Neutrophil (primary cell): ENCODE measurements around the gene TMCC2.

Experiments used
- H3K27ac ChIP-seq: fragments of 200-600 bp; sonication (generic); 2 replicates; pipeline ENCODE4 v1.5.1; 2016; ENCODE audit warnings: mild to moderate bottlenecking, moderate library complexity
- H3K27me3 ChIP-seq: fragments of 200-600 bp; sonication (generic); 2 replicates; pipeline ENCODE4 v1.6.0; 2016; ENCODE audit warnings: mild to moderate bottlenecking
- H3K36me3 ChIP-seq: fragments of 200-600 bp; sonication (generic); 2 replicates; pipeline ENCODE4 v1.5.1; 2017
- H3K4me1 ChIP-seq, 2 experiments: fragments of 200-600 bp in 1 of 2; sonication (generic) in 1 of 2; 1 replicate in 1 of 2; 2 replicates in 1 of 2; pipeline versions ENCODE4 v1.5.1 to v1.6.1; 2013 to 2016; ENCODE audit warnings: low read depth in 1 of 2, low read length in 1 of 2, mild to moderate bottlenecking in 1 of 2, moderate library complexity in 1 of 2; ENCODE audit not compliant: control insufficient read depth in 1 of 2, insufficient read depth in 1 of 2
- H3K4me3 ChIP-seq, 2 experiments: fragments of 200-600 bp in 1 of 2; sonication (generic) in 1 of 2; 1 replicate in 1 of 2; 2 replicates in 1 of 2; pipeline ENCODE4 v1.5.1; 2013 to 2016; ENCODE audit warnings: low read depth in 1 of 2, low read length in 1 of 2, mild to moderate bottlenecking in 1 of 2, moderate library complexity in 1 of 2
- H3K9me3 ChIP-seq: fragments of 200-600 bp; sonication (generic); 2 replicates; pipeline ENCODE4 v1.5.1; 2016
- TF ChIP-seq, protein P1 (sequence below): fragments of 200-600 bp; sonication (generic); IDR thresholded peaks from 2 replicates; pipeline ENCODE4 v1.5.1; 2016; ENCODE audit warnings: antibody characterized with exemption

TMCC2 gene

DNA sequence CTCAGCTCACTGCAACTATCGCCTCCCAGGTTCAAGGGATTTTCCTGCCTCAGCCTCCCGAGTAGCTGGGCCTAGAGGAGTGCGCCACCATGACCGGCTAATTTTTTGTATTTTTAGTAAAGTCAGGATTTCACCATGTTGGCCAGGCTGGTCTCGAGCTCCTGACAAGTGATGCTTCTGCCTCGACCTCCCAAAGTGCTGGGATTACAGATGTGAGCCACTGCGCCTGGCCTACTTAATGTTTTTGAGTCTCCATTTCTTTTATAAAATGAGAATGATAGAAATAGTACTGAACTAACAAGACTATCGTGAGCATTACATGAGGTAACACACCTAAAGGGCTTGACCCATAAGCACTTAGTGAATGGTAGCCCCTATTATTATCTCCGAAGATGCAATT, 72.4 kb downstream of the TMCC2 start:
- Histone ChIP-seq H3K9me3 (peaks cover 5% of the 10 kb centered on the region), H3K27ac (peak overlapping the region; percentile 76), H3K4me3 (no peak overlapping the region), H3K36me3 (peaks cover 43% of the 10 kb centered on the region), H3K4me1 (peaks cover 9 to 10% of the 10 kb centered on the region in 2 experiments), H3K27me3 (no peaks in the 10 kb centered on the region)
- TF ChIP-seq, protein P1, sequence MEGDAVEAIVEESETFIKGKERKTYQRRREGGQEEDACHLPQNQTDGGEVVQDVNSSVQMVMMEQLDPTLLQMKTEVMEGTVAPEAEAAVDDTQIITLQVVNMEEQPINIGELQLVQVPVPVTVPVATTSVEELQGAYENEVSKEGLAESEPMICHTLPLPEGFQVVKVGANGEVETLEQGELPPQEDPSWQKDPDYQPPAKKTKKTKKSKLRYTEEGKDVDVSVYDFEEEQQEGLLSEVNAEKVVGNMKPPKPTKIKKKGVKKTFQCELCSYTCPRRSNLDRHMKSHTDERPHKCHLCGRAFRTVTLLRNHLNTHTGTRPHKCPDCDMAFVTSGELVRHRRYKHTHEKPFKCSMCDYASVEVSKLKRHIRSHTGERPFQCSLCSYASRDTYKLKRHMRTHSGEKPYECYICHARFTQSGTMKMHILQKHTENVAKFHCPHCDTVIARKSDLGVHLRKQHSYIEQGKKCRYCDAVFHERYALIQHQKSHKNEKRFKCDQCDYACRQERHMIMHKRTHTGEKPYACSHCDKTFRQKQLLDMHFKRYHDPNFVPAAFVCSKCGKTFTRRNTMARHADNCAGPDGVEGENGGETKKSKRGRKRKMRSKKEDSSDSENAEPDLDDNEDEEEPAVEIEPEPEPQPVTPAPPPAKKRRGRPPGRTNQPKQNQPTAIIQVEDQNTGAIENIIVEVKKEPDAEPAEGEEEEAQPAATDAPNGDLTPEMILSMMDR = no peak

DNA sequence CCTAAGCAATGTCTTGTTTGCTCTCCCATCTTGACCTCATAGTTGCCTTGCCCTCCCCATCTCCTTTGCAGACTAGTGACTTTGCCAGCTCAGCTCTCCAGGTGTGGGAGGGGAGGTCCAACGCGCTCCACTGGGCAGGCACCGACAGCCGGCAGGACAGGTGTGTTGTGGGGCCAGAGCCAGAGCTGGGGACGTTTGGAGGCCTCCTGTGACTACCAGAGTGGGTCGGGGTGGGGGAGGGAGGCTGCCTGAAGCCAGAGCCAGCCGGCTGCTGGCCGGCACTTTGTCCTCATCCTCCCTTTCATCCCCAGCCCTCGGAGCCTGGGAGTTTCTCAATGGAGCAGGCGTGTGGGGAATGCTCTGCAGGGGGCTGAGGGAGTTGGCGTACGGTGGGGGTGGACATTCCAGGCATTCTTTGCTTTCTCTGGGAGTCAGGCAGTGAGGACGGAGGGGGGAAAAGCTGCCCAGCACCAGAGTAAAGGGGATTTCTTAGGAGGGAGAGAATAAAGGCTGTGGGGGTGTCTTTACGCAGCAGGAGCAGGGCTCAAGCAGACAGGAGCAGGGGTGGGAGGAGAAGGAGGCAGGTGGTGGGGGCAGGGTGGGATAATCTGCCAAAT, 73.6 kb downstream of the TMCC2 start:
- Histone ChIP-seq H3K27ac (peak overlapping the region; percentile 76), H3K4me1 (peaks cover 9 to 10% of the 10 kb centered on the region in 2 experiments), H3K9me3 (peaks cover 5% of the 10 kb centered on the region), H3K36me3 (peaks cover 54% of the 10 kb centered on the region), H3K27me3 (no peaks in the 10 kb centered on the region), H3K4me3 (no peak overlapping the region)
- TF ChIP-seq, protein P1 = no peak

DNA sequence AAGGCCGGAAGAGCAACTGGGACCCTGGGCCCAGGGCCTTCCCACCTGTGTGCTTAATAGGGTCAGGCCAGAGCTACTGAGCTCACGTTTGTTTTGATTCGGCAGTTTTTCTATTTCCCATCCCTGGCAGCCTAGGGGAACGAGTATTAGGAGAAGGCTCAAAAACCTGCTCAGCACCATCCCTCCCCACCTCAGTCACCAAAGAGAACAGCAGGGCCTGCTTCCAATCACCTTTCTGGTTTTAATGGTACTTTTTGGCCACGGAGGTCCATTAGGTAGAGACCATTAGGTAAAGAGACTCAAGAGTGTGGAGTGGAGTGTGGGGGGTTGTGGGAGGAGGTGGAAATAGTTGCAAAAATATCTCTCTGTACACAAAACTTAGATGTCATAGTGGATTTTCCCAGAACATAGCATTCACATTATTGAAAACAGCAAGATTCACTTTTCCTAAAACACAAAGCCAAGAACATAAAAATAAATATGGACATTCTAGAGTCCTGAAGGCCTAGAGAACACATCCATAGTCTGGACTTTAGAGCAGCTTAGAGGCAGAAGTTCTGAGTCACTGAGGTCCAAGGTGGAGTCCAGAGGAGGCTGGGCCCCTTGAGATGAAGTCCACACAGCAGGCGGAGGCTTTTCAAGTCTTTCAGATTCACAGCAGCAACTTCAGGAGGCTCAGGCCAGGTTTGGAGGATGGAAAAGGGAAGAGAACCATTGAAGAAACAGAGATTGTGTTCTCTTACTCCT, 74.3 kb downstream of the TMCC2 start:
- Histone ChIP-seq H3K27me3 (no peaks in the 10 kb centered on the region), H3K36me3 (peaks cover 61% of the 10 kb centered on the region), H3K9me3 (peaks cover 5% of the 10 kb centered on the region), H3K4me1 (peaks cover 9 to 10% of the 10 kb centered on the region in 2 experiments), H3K4me3 (no peak overlapping the region), H3K27ac (peak overlapping the region; percentile 76)
- TF ChIP-seq, protein P1 = no peak

DNA sequence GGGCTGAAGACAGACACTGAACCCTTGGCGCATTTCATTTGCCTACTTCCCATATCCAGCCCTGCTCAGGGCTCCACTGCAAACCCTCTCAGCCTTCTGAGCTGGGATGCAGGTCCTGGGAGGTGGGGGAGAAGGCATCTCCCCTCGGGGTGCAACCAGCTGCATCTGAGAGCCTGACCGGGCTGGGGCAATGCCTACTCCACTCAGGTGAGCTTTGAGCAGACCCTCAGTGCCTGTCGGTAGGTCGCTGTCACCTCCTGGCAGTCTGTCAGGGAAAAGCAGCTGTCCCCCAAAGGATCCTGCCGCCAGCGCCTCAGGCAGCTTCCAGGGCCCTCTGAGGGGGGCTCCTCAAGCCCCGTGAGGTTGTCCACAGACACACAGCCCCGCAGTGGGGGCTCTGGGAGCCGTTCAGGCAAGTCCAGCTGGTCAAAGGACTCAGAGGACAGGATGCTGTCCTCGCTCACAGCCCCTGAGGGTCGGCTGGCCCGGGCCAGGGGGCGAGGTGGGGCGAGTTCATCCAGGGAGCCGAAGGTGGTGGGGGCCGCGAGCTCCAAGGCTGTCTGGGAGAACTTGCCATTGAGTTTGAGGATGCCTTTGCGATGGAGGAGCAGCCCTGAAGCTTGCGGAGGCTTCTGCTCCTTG, 75.6 kb downstream of the TMCC2 start:
- peak overlapping the region; percentile 28 for H3K27ac ChIP-seq
- H3K27me3 ChIP-seq = no peaks in the 10 kb centered on the region
- no peak overlapping the region for H3K4me3 ChIP-seq
- peaks cover 5% of the 10 kb centered on the region for H3K9me3 ChIP-seq
- peaks cover 75% of the 10 kb centered on the region for H3K36me3 ChIP-seq
- TF ChIP-seq, protein P1 = no peak
- H3K4me1 ChIP-seq = peaks cover 9 to 10% of the 10 kb centered on the region in 2 experiments

DNA sequence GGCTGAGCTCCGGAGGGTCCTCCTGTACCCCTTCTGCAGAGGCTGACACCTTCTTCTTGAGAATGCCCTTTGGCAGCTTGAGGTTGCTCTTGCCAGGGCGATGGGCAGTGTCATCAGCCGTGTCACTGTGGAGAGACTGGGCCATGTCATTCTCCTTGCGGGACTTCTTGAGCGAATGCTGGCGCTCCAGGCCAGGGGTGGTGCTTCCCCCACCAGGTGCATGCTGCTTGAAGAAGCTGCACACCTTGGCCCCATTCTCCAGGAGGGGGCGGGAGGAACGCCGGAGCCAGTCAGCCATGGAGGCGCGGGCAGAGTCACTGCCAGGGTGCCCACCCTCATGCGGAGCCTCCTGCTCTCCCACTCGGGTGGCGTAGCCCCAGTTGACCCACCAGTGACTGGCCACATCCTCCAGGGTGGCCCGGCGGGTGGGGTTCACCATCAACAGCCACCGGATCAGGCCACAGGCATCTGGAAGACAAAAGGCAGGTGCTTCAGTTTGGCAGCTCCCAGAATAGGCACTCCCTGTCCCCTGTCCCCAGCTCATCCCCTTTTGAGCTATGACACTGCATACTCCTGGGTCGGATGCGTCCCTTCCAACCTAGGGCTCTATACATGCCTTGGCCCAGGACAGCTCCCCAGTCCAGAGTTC, 76.4 kb downstream of the TMCC2 start:
- TF ChIP-seq, protein P1 = no peak
- H3K4me1 ChIP-seq = peaks cover 9 to 10% of the 10 kb centered on the region in 2 experiments
- peaks cover 83% of the 10 kb centered on the region for H3K36me3 ChIP-seq

More for the DNA sequence above, 76.4 kb downstream of the TMCC2 start:
- H3K27me3 ChIP-seq = no peaks in the 10 kb centered on the region
- H3K9me3 ChIP-seq = peaks cover 5% of the 10 kb centered on the region
- peak overlapping the region; percentile 28 for H3K27ac ChIP-seq
- H3K4me3 ChIP-seq = no peak overlapping the region
